ENCODE results near the gene BRAP.

GRCh38 chr12:111636209-111636945 lies 49.4 kb downstream of the BRAP start:
- no peak for TF ChIP-seq CTCF (IDR thresholded peaks at IDR 0.05; ENCODE audit: poor library complexity, severe bottlenecking)
- TF ChIP-seq RAD21 (conservative IDR thresholded peaks at IDR 0.05) = no peak

Measured in neural cell (in vitro differentiated cells).